H9 (cell line): Measurements from ENCODE around the gene DLX6. TPM values are rescaled to one million over a fixed set of nuclear protein-coding genes. Genes with fewer than 3 reads are reported as not detected.

Source experiments
- DNase-seq: peaks from one replicate; pipeline ENCODE4 v3.0.0-alpha.2; 2017
- H2AFZ ChIP-seq: one replicate; pipeline ENCODE4 v1.6.1; 2013; ENCODE audit warnings: mild to moderate bottlenecking, low read length, control low read depth, moderate library complexity
- H2AK5ac ChIP-seq: 2 replicates; pipeline ENCODE4 v1.6.1; 2013; ENCODE audit warnings: low read length, control low read depth, mixed read lengths; ENCODE audit not compliant: insufficient read length
- H2BK120ac ChIP-seq: one replicate; pipeline ENCODE4 v1.6.1; 2013; ENCODE audit warnings: low read depth, mild to moderate bottlenecking, low read length, control low read depth, inconsistent platforms; ENCODE audit not compliant: poor library complexity, severe bottlenecking
- H2BK12ac ChIP-seq: 2 replicates; pipeline ENCODE4 v1.6.1; 2013; ENCODE audit warnings: low read length, control low read depth, mixed read lengths, low read depth; ENCODE audit not compliant: insufficient read length
- H2BK15ac ChIP-seq: 2 replicates; pipeline ENCODE4 v1.6.1; 2013; ENCODE audit warnings: low read depth, low read length, control low read depth
- H2BK20ac ChIP-seq: one replicate; pipeline ENCODE4 v1.6.1; 2013; ENCODE audit warnings: low read depth, mild to moderate bottlenecking, low read length, control low read depth, inconsistent platforms; ENCODE audit not compliant: poor library complexity, severe bottlenecking
- H2BK5ac ChIP-seq: 2 replicates; pipeline ENCODE4 v1.6.1; 2013; ENCODE audit warnings: low read length, control low read depth, mixed read lengths; ENCODE audit not compliant: insufficient read length
- H3K14ac ChIP-seq: 2 replicates; pipeline ENCODE4 v1.6.1; 2013; ENCODE audit warnings: low read length, control low read depth; ENCODE audit not compliant: insufficient read depth
- H3K18ac ChIP-seq: 2 replicates; pipeline ENCODE4 v1.6.1; 2013; ENCODE audit warnings: low read depth, mild to moderate bottlenecking, mixed read lengths, low read length, control low read depth; ENCODE audit not compliant: insufficient read length
- H3K23ac ChIP-seq: 2 replicates; pipeline ENCODE4 v1.6.1; 2013; ENCODE audit warnings: low read length, control low read depth, mixed read lengths, low read depth; ENCODE audit not compliant: insufficient read length
- H3K23me2 ChIP-seq: 2 replicates; pipeline ENCODE4 v1.6.1; 2013; ENCODE audit warnings: low read depth, mild to moderate bottlenecking, mixed read lengths, low read length, control low read depth; ENCODE audit not compliant: insufficient read length, poor library complexity, severe bottlenecking
- H3K27ac ChIP-seq: 2 replicates; pipeline ENCODE4 v1.5.1; 2013; ENCODE audit warnings: low read length, control low read depth, mixed read lengths, low read depth; ENCODE audit not compliant: insufficient read length
- H3K27me3 ChIP-seq: 2 replicates; pipeline ENCODE4 v1.6.1; 2013; ENCODE audit warnings: low read length, control low read depth, inconsistent platforms; ENCODE audit not compliant: insufficient read depth
- H3K4ac ChIP-seq: 2 replicates; pipeline ENCODE4 v1.6.1; 2013; ENCODE audit warnings: low read depth, mild to moderate bottlenecking, control low read depth, inconsistent platforms, low read length, moderate library complexity
- H3K4me1 ChIP-seq: 2 replicates; pipeline ENCODE4 v1.6.1; 2013; ENCODE audit warnings: low read length, control low read depth, inconsistent platforms; ENCODE audit not compliant: insufficient read depth
- H3K4me2 ChIP-seq: 2 replicates; pipeline ENCODE4 v1.6.1; 2013; ENCODE audit warnings: low read length, control low read depth, mixed read lengths; ENCODE audit not compliant: insufficient read length, insufficient read depth
- H3K56ac ChIP-seq: 2 replicates; pipeline ENCODE4 v1.6.1; 2013; ENCODE audit warnings: low read depth, mild to moderate bottlenecking, mixed read lengths, low read length, control low read depth; ENCODE audit not compliant: insufficient read length
- H3K79me1 ChIP-seq: 2 replicates; pipeline ENCODE4 v1.6.1; 2013; ENCODE audit warnings: low read depth, mild to moderate bottlenecking, moderate library complexity, low read length, control low read depth, inconsistent platforms; ENCODE audit not compliant: insufficient read depth, poor library complexity, severe bottlenecking
- H3K79me2 ChIP-seq: 2 replicates; pipeline ENCODE4 v1.6.1; 2013; ENCODE audit warnings: low read length, control low read depth, inconsistent platforms; ENCODE audit not compliant: insufficient read depth
- H3K9ac ChIP-seq: 2 replicates; pipeline ENCODE4 v1.6.1; 2013; ENCODE audit warnings: low read length, control low read depth, mixed read lengths; ENCODE audit not compliant: insufficient read length; ENCODE audit errors: extremely low read depth
- H3K9me3 ChIP-seq: one replicate; pipeline ENCODE4 v1.6.1; 2013; ENCODE audit warnings: low read depth, low read length, inconsistent platforms; ENCODE audit not compliant: control insufficient read depth
- H3T11ph ChIP-seq: one replicate; pipeline ENCODE4 v1.6.1; 2013; ENCODE audit warnings: mild to moderate bottlenecking, low read length, control low read depth, inconsistent platforms
- H4K20me1 ChIP-seq: one replicate; pipeline ENCODE4 v1.6.1; 2013; ENCODE audit not compliant: control insufficient read depth, insufficient read length, insufficient read depth
- H4K5ac ChIP-seq: 2 replicates; pipeline ENCODE4 v1.6.1; 2013; ENCODE audit warnings: low read depth, mild to moderate bottlenecking, mixed read lengths, low read length, control low read depth; ENCODE audit not compliant: insufficient read length
- H4K8ac ChIP-seq: replicated peaks from 2 replicates; pipeline ENCODE4 v1.6.1; 2013; ENCODE audit warnings: low read length, control low read depth, mixed read lengths, low read depth; ENCODE audit not compliant: insufficient read length
- H4K91ac ChIP-seq: 2 replicates; pipeline ENCODE4 v1.6.1; 2013; ENCODE audit warnings: low read depth, mild to moderate bottlenecking, moderate library complexity, mixed read lengths, low read length, control low read depth; ENCODE audit not compliant: insufficient read length
- H3K27ac Mint-ChIP-seq, 3 experiments: 2 replicates in 2 of 3; 3 replicates in 1 of 3; pipeline ENCODE4 v1.8.0; 2020 to 2021; ENCODE audit warnings: mixed read lengths in 3 of 3, mild to moderate bottlenecking in 1 of 3, moderate library complexity in 1 of 3
- H3K27me3 Mint-ChIP-seq: 2 replicates; pipeline ENCODE4 v1.8.0; 2021; ENCODE audit warnings: low read depth, mild to moderate bottlenecking, moderate library complexity, mixed read lengths
- H3K36me3 Mint-ChIP-seq, 3 experiments: 2 replicates in 2 of 3; 3 replicates in 1 of 3; pipeline ENCODE4 v1.8.0; 2020 to 2021; ENCODE audit warnings: low read depth in 3 of 3, mixed read lengths in 3 of 3; ENCODE audit not compliant: insufficient read depth in 1 of 3
- H3K4me1 Mint-ChIP-seq, 2 experiments: 2 replicates each; pipeline ENCODE4 v1.8.0; 2020; ENCODE audit warnings: mixed read lengths in 2 of 2
- H3K4me3 Mint-ChIP-seq, 2 experiments: 2 replicates in 1 of 2; 3 replicates in 1 of 2; pipeline ENCODE4 v1.8.0; 2020 to 2021; ENCODE audit warnings: mild to moderate bottlenecking in 2 of 2, mixed read lengths in 2 of 2, moderate library complexity in 1 of 2
- H3K9me3 Mint-ChIP-seq, 2 experiments: 2 replicates in 1 of 2; 3 replicates in 1 of 2; pipeline ENCODE4 v1.8.0; 2020; ENCODE audit warnings: mild to moderate bottlenecking in 2 of 2, mixed read lengths in 2 of 2, moderate library complexity in 1 of 2
- CTCF ChIP-seq: fragments of 200-600 bp; sonication (generic); conservative IDR thresholded peaks from 3 replicates; pipeline ENCODE4 v1.8.0; 2021; ENCODE audit warnings: antibody characterized with exemption, mild to moderate bottlenecking
- WGBS: extraction: QIAGEN DNeasy Blood & Tissue Kit; methylation state at CpG from one replicate; pipeline ENCODE4 v1.1.7; 2013; ENCODE audit warnings: missing lambda C conversion rate, low lambda C conversion rate, mixed read lengths; ENCODE audit not compliant: insufficient read length; ENCODE audit errors: extremely low coverage; 5-methylcytosine and 5-hydroxymethylcytosine counted together
- total RNA-seq: library from RNA; stranded (reverse); gene quantifications from 2 replicates; pipeline ENCODE4 v1.2.1, GENCODE V29; 2021

The DLX6 gene
- total RNA-seq, 1 experiment from 2014 or later = 0.24 TPM

GRCh38 chr7:97009753-97010732 is 4.7 kb downstream of the DLX6 start:
- Histone ChIP-seq H2BK20ac (no peak overlapping the region), H3K4me1 (no peaks in the 10 kb centered on the region), H3T11ph (no peak overlapping the region), H3K23ac (no peak overlapping the region), H4K91ac (no peak overlapping the region), H4K8ac (no peak overlapping the region), H3K4me2 (no peak overlapping the region), H2BK120ac (no peak overlapping the region), H3K4ac (no peak overlapping the region), H4K5ac (no peak overlapping the region), H3K9me3 (no peaks in the 10 kb centered on the region), H2BK12ac (no peak overlapping the region), H3K14ac (no peak overlapping the region), H3K27me3 (peaks cover 85% of the 10 kb centered on the region), H2BK5ac (no peak overlapping the region), H3K9ac (no peak overlapping the region), H3K23me2 (peaks cover 9% of the 10 kb centered on the region), H4K20me1 (peaks cover 5% of the 10 kb centered on the region), H3K79me1 (no peaks in the 10 kb centered on the region), H2AFZ (no peak overlapping the region), H3K27ac (no peak overlapping the region), H3K18ac (no peak overlapping the region), H3K56ac (no peak overlapping the region), H3K79me2 (no peaks in the 10 kb centered on the region), H2AK5ac (no peak overlapping the region), H2BK15ac (no peak overlapping the region)
- Mint-ChIP-seq H3K4me3 (peak overlapping the region in 1 of 2 experiments; percentile 39; a peak in 2 of 5 replicates), H3K4me1 (peaks cover 15 to 38% of the 10 kb centered on the region in 2 experiments), H3K27ac (no peak overlapping the region), H3K36me3 (no peaks in the 10 kb centered on the region), H3K9me3 (peaks cover 6 to 16% of the 10 kb centered on the region in 2 experiments; a peak in 4 of 5 replicates), H3K27me3 (peaks cover 98% of the 10 kb centered on the region)
- no CpG with 5 or more reads among the region's 18 CpGs for WGBS
- TF ChIP-seq CTCF = no peak
- peak; percentile 39 for DNase-seq
